Measurements from ENCODE around the gene SURF6.

DNA sequence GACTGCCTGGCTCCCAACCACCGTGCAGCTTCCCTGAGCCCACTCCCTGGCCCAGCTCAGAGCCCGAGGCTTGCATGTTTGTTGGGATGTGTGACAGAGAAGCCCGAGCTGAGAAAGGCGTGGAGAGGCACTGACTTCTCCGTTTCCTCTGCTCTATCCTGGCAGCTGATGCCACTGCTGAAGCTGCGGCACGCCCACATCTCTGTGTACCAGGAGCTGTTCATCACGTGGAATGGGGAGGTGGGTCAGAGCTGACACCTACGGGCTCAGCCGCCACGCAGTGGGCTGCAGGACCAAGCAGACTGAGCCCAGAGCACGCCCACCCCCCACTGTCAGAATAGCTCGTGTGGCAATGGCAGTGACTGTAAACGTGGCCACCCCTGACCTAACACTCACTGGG, 49.5 kb upstream of the SURF6 start:
- TF ChIP-seq, protein P1, sequence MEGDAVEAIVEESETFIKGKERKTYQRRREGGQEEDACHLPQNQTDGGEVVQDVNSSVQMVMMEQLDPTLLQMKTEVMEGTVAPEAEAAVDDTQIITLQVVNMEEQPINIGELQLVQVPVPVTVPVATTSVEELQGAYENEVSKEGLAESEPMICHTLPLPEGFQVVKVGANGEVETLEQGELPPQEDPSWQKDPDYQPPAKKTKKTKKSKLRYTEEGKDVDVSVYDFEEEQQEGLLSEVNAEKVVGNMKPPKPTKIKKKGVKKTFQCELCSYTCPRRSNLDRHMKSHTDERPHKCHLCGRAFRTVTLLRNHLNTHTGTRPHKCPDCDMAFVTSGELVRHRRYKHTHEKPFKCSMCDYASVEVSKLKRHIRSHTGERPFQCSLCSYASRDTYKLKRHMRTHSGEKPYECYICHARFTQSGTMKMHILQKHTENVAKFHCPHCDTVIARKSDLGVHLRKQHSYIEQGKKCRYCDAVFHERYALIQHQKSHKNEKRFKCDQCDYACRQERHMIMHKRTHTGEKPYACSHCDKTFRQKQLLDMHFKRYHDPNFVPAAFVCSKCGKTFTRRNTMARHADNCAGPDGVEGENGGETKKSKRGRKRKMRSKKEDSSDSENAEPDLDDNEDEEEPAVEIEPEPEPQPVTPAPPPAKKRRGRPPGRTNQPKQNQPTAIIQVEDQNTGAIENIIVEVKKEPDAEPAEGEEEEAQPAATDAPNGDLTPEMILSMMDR (IDR thresholded peaks at IDR 0.05; ENCODE audit: insufficient read depth, low read length), result no peak
- no peak for TF ChIP-seq POLR2AphosphoS5 (IDR thresholded peaks at IDR 0.05; ENCODE audit: low read depth)
- no peak for TF ChIP-seq REST (IDR thresholded peaks at IDR 0.05; ENCODE audit: insufficient replicate concordance, low read depth)

All from HL-60 (cell line).